Activated CD8-positive, alpha-beta memory T cell treated with anti-CD3 and anti-CD28 coated beads, Interleukin-2, amount 50 U/mL, for 1 hour (primary cell): Measurements from ENCODE around the gene CERT1.
"Not testable (repeated sequence)": the region's sequence is repeated elsewhere in the genome, so short reads cannot be mapped to it uniquely, and the experiment has no call there.

Experiments used
- DNase-seq: peaks from one replicate; pipeline ENCODE4 v3.0.0-alpha.2; 2020; ENCODE audit errors: extremely low read depth

The CERT1 gene

DNA sequence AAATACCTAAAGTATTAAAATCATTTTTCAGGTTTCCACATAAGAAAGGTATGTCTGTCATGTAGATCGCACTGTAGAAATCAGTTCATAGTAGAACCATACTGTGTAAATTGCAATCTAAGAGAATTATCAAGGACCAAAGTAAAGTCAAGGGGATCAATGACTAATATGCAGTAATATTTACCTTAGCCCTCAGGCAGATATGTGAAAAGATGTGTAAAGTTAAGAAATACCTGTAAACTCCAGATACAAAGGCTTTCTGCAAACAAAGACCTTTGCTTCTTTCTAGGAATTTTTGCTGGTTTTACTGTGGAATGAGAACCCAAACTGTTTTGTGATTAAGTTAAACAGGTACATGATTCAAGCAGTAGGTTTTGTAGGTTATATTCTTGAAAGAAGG, 11.8 kb upstream of the CERT1 start:
- DNase-seq, result no peak

DNA sequence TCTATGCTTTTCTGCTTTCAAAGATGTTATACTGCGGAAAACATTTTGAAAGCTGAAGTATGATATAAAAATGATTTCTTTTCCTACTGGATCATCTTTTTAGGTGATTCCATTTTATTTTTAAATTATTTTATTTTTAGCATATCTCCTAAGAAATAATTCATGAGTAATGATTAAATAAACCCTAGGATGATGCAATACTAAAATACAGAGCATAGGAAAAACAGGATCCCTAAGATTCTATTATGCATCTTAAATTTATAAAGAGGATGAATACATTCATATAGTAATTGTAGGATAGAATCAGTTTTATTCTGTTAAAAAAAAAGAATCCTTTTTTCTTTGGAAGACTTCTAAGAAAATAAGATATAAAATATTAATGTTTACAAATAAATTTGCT, 11.1 kb upstream of the CERT1 start:
- no peak for DNase-seq

DNA sequence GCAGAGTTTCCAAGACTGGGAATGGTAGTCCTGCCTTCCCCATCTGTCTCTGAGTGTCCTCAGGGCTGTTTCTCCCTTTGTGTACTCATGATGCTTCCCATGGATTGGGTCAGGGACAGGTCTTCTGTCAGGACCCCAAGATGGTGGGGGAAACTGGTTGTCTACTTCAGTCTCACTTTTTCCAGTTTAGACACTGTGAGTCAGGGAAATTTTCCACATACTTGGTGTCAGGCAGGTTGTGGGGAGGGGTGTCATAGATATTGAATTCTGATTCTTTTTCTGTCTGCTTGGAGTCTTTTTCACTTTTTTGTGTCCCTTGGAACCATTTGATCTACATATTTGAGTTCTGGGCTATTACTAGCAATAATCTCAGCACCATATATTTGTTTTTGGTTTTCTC, 10.6 kb upstream of the CERT1 start:
- DNase-seq, result no peak

DNA sequence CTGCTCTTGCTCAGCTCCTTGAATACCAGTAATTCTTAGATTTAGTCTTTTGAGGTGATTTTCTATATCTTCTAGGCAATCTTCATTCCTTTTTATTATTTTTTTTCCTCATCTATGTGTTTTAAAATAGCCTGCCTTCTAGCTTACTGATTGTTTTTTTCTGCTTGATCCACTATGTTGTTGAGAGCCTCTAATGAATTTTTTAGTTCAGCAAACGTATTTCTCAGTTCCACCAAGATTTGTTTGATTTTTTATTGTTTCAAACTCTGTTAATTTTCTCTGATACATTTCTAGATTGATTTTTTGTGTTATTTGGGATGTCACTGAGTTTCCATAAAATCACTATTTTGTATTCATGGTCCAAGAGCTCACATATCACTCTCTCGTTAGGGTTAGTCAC, 9.8 kb upstream of the CERT1 start:
- no peak for DNase-seq

DNA sequence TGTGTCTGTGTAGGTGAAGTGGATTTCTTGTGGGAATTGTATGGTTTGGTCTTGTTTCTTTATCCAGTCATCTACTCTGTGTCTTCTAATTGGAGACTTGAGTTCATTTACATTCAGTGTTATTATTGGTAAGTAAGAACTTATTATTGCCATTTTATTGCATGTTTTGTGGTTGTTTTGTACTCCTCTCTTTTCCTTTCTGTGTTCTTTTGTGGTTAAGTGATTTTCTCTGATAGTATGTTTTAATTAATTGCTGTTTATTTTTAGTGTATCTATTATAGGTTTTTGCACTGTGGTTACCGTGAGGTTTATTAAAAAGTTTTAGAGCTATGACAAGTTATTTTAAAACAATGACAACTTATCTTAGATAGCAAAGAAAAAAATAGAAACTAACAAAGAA, 8.3 kb upstream of the CERT1 start:
- DNase-seq, result no peak

DNA sequence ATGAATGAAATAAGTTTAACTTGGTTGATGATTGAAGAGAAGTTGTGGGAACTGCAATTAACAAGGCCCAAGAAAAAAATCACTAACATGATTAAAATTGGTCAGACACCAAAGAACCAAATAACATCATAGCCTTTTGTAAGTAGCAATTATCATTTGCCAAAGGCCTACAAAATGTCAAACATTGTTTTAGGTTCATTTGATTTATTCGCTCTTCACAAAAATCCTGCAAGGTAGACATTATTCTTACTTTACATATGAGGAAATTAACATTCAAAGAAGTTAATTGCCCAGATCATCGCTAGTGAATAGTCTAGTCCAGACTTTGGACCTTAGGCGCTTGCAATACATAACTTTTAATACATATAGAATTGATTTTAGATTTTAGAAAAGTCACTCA, 2.9 kb upstream of the CERT1 start:
- no peak for DNase-seq

DNA sequence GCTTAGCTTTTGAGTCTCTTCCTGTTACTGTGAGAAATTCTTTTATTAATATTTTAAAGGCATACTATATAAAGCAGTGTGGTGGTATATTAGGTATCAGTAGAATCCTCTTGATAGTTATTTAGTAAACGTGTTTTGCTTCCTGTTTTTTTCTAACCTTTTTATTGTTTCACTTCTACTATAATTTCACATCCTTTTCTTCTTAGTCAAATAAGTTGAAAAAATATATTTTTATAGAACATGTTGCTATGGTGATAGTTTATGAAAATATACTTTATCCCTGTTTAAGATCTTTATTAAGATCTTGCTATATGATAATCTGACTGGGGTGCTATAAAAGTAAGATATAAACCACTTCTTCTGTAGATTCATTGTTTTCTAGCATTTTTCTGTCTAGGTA, 2.4 kb upstream of the CERT1 start:
- DNase-seq, result no peak

DNA sequence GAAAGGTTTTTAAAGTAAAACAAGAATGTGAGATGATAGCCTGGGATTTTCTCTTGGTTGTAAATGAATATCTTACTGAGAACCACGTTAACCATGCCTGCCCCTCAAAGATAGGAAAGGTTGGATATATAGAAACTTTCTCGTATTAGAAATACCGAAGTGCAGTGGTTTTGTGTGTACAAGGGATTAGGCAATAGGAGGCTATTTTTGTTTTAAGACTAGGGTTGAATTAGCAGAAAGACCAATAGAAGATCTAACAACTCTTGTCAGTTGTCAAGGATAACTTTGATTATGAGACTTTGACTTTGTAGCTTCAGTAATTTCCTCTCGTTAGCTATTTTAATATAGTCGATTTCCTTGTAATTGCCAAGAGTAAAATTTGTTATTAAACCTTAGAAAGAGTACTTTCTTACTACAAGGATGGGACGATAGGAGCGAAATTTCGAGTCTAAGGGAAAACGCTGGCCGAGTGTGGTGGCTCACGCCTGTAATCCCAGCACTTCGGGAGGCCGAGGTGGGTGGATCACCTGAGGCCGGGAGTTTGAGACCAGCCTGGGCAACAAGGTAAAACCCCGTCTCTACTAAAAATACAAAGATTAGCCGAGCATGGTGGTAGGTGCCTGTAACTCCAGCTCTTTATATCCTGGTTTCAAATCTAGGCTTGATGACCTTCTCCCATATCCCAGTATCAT, 1.1 kb upstream of the CERT1 start:
- DNase-seq, result no peak

DNA sequence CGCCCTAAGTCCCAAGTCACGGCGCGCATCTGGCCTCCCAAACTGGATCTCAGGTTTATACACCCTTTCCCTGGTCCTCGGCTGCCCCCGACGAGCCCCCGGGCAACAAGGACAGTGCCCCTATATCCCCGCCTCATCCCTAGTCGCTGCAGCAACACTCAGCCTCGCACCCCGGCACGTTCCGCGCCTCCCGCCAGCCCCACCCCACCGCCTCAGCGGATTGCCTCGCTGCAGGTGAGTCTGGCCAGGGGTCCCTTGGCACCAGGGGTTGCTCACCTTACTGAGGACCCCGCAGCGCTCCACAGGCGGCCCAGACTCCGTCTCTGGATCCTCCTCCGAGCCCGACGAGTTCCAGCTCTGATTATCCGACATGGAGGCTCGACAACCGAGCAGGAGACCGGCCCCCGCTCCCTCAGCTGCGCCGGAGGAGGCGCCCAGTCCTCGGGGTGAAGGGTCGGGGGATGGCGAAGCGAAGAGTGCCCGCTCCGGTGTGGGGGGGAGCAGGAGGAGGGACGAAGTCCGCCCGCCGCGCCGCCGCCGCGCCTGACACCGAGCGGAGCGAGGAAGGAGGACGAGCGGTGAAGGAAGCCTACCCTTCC, 494 bp downstream of the CERT1 start:
- DNase-seq, result no peak

DNA sequence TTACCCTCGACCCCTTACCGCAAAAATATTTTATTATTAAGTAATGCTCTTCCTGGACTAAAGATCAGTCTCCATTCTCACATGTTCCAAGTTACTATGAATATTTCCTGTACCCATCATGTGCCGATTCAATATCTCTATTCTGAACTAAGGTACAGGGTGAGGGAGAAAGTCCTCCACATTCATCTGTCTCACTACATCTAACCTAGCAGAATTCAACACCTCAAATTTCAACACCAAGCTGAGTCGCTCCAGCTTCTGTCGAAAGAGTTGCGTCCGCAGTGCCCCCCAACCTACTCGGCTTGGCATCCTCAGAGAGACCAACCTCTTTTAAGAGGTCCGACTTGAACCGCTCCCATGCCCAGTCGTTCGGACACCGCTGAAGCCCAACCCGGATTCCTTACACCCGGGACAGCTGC, 1.0 kb downstream of the CERT1 start:
- DNase-seq, result no peak

DNA sequence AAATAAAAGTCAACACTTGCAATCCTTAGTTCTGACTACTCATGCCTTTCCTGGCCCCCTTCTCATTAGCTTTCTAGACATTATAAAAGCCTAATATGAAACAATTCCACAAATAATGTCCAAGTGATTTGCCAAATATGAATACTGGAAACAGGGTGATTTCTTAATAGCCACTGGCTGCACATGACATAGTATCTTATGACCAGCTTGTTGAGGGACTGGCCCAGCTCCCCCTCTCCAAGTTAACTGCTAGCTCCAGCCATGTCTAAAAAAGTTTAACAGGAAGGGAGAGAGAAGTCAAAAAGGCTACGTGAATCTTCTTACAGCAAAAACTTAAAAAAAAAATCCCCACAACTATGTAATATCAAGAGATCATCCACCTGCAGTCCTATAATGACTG, 1.5 kb downstream of the CERT1 start:
- no peak for DNase-seq

DNA sequence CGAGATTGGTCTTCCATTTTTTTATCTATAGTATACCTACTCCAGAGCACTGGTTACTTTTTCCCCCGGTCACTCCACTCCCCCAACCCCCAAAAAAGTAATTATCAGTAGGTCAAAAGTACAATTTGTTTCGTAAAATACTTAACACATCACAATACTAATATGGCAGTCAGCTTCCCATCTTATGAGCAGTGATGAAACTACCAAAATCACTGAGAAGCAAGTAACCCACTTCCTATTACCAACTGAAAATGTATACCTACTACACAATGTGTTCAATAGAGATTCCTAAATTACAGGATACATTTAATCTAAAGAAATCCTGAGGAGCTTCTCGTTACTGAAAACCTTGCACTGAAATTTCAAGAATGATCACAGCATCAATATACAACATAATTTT, 1.9 kb downstream of the CERT1 start:
- DNase-seq, result no peak

DNA sequence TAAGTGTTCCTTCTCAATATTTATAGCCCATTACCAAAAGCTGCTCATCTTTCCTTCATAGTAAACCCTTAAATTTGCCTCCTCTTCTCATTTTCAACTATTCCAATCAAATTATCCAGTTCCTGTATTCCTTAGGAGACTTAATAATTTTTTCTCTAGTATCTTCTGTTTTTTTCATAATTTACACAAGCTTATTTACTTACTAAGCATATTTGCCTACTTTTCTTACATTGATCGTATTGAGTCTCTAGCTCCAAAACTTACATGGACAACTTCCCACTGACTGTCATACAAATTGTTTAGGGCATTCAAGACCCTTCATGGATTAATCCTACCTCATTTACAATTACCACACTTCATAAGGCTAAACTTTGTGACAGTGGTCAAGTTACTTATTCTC, 3.6 kb downstream of the CERT1 start:
- no peak for DNase-seq

DNA sequence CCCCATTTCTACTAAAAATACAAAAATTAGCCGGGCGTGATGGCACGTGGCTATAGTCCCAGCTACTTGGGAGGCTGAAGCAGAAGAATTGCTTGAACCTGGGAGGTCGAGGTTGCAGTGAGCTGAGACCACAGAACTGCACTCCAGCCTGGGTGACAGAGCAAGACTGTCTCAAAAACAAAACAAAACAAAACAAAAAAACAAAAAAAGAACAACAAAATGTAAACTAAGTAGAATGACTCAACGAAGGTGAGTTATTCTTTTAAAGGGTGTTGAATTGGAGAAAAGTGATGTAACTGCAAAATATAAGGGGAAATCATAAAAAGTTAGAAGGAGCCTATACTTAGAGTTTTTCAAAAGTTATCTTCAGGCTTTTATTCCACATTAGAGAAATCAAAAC, 6.3 kb downstream of the CERT1 start:
- DNase-seq, result not testable (repeated sequence)

DNA sequence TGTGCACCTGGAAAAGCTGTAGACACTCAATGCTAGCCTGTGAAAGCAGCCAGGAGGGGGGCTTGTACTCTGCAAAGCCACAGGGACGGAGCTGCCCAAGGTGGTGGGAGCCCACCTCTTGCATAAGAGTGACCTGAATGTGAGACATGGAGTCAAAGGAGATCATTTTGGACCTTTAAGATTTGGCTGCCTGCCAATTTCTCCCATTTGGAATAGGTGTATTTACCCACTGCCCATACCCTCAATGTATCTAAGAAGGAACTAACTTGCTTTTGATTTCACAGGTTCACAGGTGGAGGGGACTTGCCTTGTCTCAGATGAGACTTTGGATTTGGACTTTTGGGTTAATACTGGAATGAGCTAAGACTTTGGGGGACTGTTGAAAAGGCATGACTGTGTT, 12.6 kb downstream of the CERT1 start:
- not testable (repeated sequence) for DNase-seq

DNA sequence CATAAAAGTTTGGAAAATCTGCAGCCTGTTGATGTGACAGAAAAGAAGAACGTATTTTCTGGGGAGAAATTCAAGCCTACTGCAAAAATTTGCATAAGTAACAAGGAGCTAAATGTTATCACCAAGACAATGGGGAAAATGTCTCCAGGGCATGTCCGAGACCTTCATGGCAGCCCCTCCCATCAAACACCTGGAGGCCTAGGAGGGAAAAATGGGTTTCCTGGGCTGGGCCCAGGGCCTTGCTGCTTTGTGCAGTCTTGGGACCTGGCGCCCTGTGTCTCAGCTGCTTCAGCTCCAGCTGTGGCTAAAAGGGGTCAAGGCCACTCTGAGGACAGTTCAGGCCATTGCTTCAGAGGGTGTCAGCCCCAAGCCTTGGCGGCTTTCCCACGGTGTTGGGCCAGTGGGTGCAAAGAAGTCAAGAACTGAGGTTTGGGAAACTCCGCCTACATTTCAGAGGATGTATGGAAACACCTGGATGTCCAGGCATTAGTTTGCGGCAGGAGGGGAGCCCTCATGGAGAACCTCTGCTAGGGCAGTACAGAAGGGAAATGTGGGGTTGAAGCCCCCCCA, 13.1 kb downstream of the CERT1 start:
- DNase-seq, result no peak

DNA sequence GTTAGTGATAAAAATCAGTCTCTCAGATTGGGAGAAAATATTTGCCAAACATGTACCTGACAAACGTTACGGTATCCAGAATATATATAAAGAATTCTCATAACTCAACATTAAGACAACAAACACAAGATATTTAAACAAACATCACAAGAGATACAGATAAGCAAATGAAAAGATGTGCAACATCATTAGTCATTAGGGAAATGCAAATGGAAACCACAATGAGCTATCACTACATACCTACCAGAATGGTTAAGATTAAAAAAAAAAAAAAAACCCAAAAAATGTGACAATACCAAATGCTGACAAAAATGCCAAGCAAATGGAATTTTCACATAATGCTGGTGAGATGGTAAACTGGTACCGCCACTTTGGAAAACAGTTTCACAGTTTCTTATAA, 15.4 kb downstream of the CERT1 start:
- DNase-seq, result no peak

DNA sequence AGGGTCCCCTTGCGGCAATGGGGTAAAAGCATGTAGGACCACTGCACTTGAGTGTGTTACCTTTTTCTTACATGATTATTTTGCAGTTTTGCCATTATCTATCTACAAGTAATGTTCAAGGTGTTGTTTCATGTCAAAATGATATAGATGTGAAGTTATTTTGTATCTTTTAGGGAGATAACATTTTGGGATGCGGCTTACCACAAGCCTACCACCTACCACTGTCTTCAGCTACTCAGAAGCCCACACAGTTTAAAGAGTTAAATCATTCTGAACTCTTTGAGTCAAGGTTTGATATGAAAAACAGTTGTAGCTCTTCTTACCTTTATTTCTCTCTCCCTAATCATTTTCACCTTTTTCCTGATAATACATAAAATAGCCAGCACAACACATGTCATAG, 19.8 kb downstream of the CERT1 start:
- no peak for DNase-seq

DNA sequence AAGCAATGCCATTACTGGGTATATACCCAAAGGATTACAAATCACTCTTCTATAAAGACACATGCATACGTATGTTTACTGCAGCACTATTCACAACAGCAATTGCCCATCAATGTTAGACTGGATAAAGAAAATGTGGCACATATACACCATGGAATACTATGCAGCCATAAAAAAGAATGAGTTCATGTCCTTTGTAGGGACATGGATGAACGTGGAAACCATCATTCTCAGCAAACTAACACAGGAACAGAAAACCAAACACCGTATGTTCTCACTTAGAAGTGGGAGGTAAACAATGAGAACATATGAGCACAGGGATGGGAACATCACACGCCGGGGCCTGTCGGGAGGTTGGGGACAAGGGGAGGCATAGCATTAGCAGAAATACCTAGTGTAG, 21.6 kb downstream of the CERT1 start:
- not testable (repeated sequence) for DNase-seq

DNA sequence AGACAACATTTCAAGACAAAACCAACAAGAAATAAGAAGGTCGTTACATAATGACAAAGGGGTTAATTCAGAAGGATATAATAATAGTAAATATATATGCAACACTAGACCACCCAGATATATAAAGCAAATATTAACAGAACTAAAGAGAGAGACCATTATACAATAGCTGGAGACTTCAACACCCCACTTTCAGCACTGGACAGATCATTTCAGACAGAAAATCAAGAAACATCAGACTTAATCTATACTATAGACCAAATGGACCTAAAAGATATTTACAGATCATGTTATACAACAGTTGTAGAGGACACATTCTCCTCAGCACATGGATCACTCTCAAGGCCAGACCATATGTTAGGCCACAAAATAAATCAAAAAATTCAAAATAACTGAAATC, 26.8 kb downstream of the CERT1 start:
- DNase-seq, result no peak

DNA sequence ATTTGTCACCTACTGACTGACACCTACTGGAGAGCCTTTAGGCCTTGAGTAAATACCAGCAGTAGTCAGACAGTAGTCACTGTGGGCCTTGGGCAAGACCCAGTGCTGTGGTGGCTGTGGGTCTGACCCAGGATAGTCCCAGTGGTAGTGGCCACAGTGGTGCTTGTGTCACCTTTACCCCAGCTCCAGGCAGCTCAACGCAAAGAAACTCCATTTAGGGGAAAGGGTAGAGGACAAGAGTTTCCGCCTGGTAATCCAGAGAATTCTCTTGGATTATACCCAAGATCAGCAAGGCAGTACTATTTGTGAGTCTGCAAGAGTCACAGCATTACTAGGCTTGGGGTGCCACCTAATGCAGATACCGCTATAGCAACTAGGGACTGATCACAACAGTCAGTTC, 28.9 kb downstream of the CERT1 start:
- no peak for DNase-seq

DNA sequence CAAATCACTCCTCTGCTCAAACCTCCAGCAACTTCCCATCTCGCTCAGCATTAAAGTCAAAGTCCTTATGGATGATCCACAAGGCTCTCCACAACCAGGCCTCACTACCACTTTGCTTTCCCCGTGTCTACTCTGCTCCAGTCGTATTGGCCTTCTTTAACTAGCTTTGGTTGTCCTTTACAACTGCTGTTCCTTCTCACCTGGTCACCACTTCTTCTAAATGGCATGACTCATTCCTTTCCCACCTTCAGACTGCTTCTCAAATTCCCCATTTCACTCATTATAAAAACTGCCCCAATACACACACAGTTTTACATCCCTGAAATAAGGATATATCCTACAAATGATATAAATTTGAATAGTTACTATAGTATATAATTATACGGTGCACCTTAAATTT, 30.4 kb downstream of the CERT1 start:
- DNase-seq, result no peak

DNA sequence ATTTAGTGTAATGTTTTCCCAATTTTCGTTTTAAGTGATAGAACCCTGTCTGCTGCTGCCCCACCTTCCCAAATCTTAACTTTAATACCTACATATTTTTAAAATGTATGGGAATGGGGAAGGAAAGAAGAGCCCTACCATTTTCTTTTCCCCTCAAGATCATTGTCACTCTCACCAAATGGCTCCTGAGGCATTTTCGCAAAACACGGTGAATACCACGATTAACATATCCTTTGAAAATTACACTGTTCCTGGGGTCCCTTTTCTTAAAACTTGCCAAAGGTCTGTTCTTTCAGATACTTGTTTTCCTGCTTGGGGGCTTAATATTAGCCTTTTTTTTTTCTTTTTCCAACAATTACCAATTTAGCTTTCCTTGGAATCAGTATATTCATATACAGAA, 36.1 kb downstream of the CERT1 start:
- no peak for DNase-seq

DNA sequence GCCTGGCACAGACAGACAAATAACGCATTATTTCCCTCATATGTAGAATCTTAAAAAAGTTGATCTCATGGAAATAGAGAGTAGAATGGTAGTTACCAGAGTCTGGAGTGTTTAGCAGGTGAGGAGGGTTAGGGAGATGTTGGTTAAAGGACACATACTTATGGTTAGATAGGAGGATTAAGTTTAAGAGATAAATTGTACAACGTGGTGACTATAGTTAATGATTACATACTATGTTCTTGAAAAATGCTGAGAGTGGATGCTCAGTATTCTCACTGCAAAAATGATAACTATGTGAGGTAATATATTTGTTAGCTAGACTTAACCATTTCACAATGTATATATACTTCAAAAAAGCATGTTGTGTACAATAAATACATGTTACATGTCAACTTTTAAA, 38.0 kb downstream of the CERT1 start:
- no peak for DNase-seq
